Measurements from ENCODE around the gene GOLGB1. TPM values are rescaled to one million over a fixed set of nuclear protein-coding genes. Genes with fewer than 3 reads are reported as not detected.

Gene GOLGB1
- total RNA-seq, 1 experiment from 2014 or later = 31.3 TPM

GRCh38 chr3:121660356-121661171 is 89.0 kb downstream of the GOLGB1 start, which contains the start of gene HCLS1 (continued):
- TF ChIP-seq CBX3 (IDR thresholded peaks at IDR 0.05; ENCODE audit: low read depth) = no peak

DNA sequence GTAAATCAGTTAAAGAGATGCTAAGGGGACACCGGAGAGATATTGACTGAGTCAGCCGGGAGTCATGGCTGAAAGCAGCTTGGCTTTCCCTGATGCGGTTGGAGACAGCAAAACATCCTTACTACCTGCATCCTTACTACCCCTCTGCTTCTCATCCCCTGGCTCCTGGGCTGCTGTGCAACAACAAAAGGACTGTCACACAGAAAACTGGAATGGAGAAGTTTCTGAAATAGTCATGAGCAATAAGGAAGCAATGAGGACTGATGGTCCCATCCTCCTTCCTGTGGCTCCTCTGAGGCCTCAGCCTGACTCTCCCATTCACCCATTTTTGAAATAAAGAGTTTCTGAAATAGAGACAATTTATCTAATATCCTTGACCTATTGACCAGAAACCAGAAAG is 90.0 kb downstream of the GOLGB1 start:
- no peak for ATAC-seq
- CTCF ChIA-PET = no interaction called here
- H3K27ac ChIP-seq (ENCODE audit: low read depth, low read length) = no peak overlapping the region
- H3K36me3 ChIP-seq (ENCODE audit: control insufficient read depth in 1 of 2, insufficient read depth in 2 of 2, low read length in 2 of 2) = peaks cover 0 to 9% of the 10 kb centered on the region in 2 experiments; a peak in 2 of 4 replicates
- H3K9me3 ChIP-seq (ENCODE audit: control insufficient read depth in 1 of 2, insufficient read depth in 1 of 2, low read depth in 1 of 2, low read length in 2 of 2) = no peaks in the 10 kb centered on the region
- no peak overlapping the region for H2AFZ ChIP-seq (ENCODE audit: low read depth, low read length, poor library complexity, severe bottlenecking)
- H3K9ac ChIP-seq (ENCODE audit: low read length) = no peak overlapping the region
- intact Hi-C loops (cut with micrococcal nuclease) = no loop called here
- DNase-seq (ENCODE audit: low read depth, low spot score) = no peak
- BruUV-seq (replicated peaks) = no TSS peak
- H3K27me3 ChIP-seq (ENCODE audit: insufficient read depth, low read length) = no peaks in the 10 kb centered on the region
- no peak overlapping the region for H3K4me3 ChIP-seq (replicated peaks in 1 of 2; ENCODE audit: low read depth in 1 of 2, low read length in 2 of 2)
- no peaks in the 10 kb centered on the region for H3K4me1 ChIP-seq (ENCODE audit: control insufficient read depth in 1 of 2, insufficient read depth in 2 of 2, low read length in 2 of 2)
- POLR2A ChIA-PET = no interaction called here
- no peaks in the 10 kb centered on the region for H3K9me2 ChIP-seq (ENCODE audit: insufficient read depth)
- H4K20me1 ChIP-seq (ENCODE audit: insufficient read depth) = no peaks in the 10 kb centered on the region
- H3K4me2 ChIP-seq (ENCODE audit: low read length) = no peak overlapping the region
- RAD21 ChIA-PET (ENCODE audit: low non-redundant PET in 1 of 2, low total read pairs in 2 of 2, uncharacterized antibody in 2 of 2, unreplicated experiment in 2 of 2) = no interaction called here
- TF ChIP-seq EZH2phosphoT487 (IDR thresholded peaks at IDR 0.05; ENCODE audit: borderline replicate concordance) (no peak), SIN3A (IDR thresholded peaks at IDR 0.05; ENCODE audit: low read depth) (no peak), POLR2AphosphoS5 (IDR thresholded peaks at IDR 0.05; ENCODE audit: low read depth, low read length) (no peak), CBX3 (IDR thresholded peaks at IDR 0.05; ENCODE audit: low read depth) (no peak), EGR1 (IDR thresholded peaks at IDR 0.05; ENCODE audit: low read depth) (no peak), POLR2A (IDR thresholded peaks at IDR 0.05; ENCODE audit: borderline replicate concordance, extremely low read depth, insufficient read depth, insufficient read length) (no peak), TCF7L2 (IDR thresholded peaks at IDR 0.05; ENCODE audit: borderline replicate concordance, extremely low read depth, insufficient read depth, insufficient read length) (no peak), ZFX (IDR thresholded peaks at IDR 0.05) (no peak), FOSL1 (IDR thresholded peaks at IDR 0.05; ENCODE audit: low read depth) (no peak), SRF (IDR thresholded peaks at IDR 0.05; ENCODE audit: low read depth) (no peak), ELF1 (IDR thresholded peaks at IDR 0.05; ENCODE audit: borderline replicate concordance, low read depth) (no peak), ZNF274 (IDR thresholded peaks at IDR 0.05; ENCODE audit: low read depth, low read length) (no peak), JUND (IDR thresholded peaks at IDR 0.05) (no peak), SP1 (IDR thresholded peaks at IDR 0.05; ENCODE audit: low read depth) (no peak), YY1 (IDR thresholded peaks at IDR 0.05; ENCODE audit: extremely low read depth, insufficient replicate concordance, low read depth, low read length) (no peak), ZBTB33 (IDR thresholded peaks at IDR 0.05; ENCODE audit: extremely low read depth, insufficient replicate concordance, low read length) (no peak), EZH2 (IDR thresholded peaks at IDR 0.05) (no peak), MAX (IDR thresholded peaks at IDR 0.05) (no peak), RAD21 (IDR thresholded peaks at IDR 0.05; ENCODE audit: low read depth) (no peak)
- TF ChIP-seq, protein P1, sequence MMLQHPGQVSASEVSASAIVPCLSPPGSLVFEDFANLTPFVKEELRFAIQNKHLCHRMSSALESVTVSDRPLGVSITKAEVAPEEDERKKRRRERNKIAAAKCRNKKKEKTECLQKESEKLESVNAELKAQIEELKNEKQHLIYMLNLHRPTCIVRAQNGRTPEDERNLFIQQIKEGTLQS (IDR thresholded peaks at IDR 0.05) = no peak
- H3K79me2 ChIP-seq (ENCODE audit: insufficient read depth, low read length) = no peaks in the 10 kb centered on the region
